ENCODE measurements around the gene KCTD7. TPM values are rescaled to one million over a fixed set of nuclear protein-coding genes. Genes with fewer than 3 reads are reported as not detected.
A peak's percentile ranks its signal among the peaks of the same experiment; 100 is the strongest.

Gene KCTD7
- total and polyA plus RNA-seq, 2 of the 13 experiments (the other 11 are each of a cell fraction or from before 2014, with no cell fraction given), result 7.3 to 13.5 TPM

GRCh38 chr7:66627881-66628360 lies 760 bp upstream of the KCTD7 start (continued):
- no peak for TF ChIP-seq SRSF1 (optimal IDR thresholded peaks at IDR 0.05; ENCODE audit: low read depth, low read length)
- TF ChIP-seq HDAC1 (CRISPR knock-in tag; IDR thresholded peaks at IDR 0.05), result no peak
- TF ChIP-seq KLF9 (CRISPR knock-in tag; IDR thresholded peaks at IDR 0.05; ENCODE audit: low read depth), result no peak
- no peak for TF ChIP-seq SP2 (CRISPR knock-in tag; IDR thresholded peaks at IDR 0.05)
- 0 out of 2 replicates have a peak, but pooled peaks have one; percentile 9 for TF ChIP-seq ZNF710 (CRISPR knock-in tag; IDR thresholded peaks at IDR 0.05; ENCODE audit: borderline replicate concordance)
- TF ChIP-seq ZNF44 (CRISPR knock-in tag; IDR thresholded peaks at IDR 0.05), result no peak
- no peak for TF ChIP-seq CHD2 (IDR thresholded peaks at IDR 0.05; ENCODE audit: low read depth, low read length)
- TF ChIP-seq ZNF350 (CRISPR knock-in tag; IDR thresholded peaks at IDR 0.05; ENCODE audit: borderline replicate concordance, low read depth), result peak; percentile 63; the same call in 1 of the 2 replicates
- no peak for TF ChIP-seq ZNF816 (CRISPR knock-in tag; IDR thresholded peaks at IDR 0.05; ENCODE audit: borderline replicate concordance)
- TF ChIP-seq KDM5A (IDR thresholded peaks at IDR 0.05; ENCODE audit: borderline replicate concordance, low read length), result 0 out of 2 replicates have a peak, but pooled peaks have one; percentile 41
- 0 out of 2 replicates have a peak, but pooled peaks have one; percentile 15 for TF ChIP-seq ZMYM2 (CRISPR knock-in tag; IDR thresholded peaks at IDR 0.05)
- TF ChIP-seq ZEB1 (IDR thresholded peaks at IDR 0.05; ENCODE audit: insufficient replicate concordance, low read depth), result peak; percentile 60
- TF ChIP-seq FOXP4 (CRISPR knock-in tag; IDR thresholded peaks at IDR 0.05), result peak; percentile 11; the same call in 1 of the 2 replicates
- peak; percentile 83; the same call in 1 of the 2 replicates for TF ChIP-seq ZNF891 (CRISPR knock-in tag; IDR thresholded peaks at IDR 0.05)
- peak; percentile 21; the same call in 1 of the 2 replicates for TF ChIP-seq PATZ1 (CRISPR knock-in tag; IDR thresholded peaks at IDR 0.05)
- TF ChIP-seq MXD1 (CRISPR knock-in tag; IDR thresholded peaks at IDR 0.05), result no peak
- 0 out of 2 replicates have a peak, but pooled peaks have one; percentile 28 for TF ChIP-seq ZNF431 (CRISPR knock-in tag; IDR thresholded peaks at IDR 0.05; ENCODE audit: borderline replicate concordance, low read depth)
- no peak for TF ChIP-seq TCF7 (IDR thresholded peaks at IDR 0.05; ENCODE audit: low read depth)
- peak; percentile 37; the same call in 1 of the 2 replicates for TF ChIP-seq KAT7 (CRISPR knock-in tag; IDR thresholded peaks at IDR 0.05; ENCODE audit: borderline replicate concordance)
- no peak for TF ChIP-seq ZNF557 (CRISPR knock-in tag; IDR thresholded peaks at IDR 0.05)
- peak; percentile 62; the same call in 1 of the 2 replicates for TF ChIP-seq TFAP4 (IDR thresholded peaks at IDR 0.05; ENCODE audit: borderline replicate concordance, low read depth)
- no peak for TF ChIP-seq ZNF740 (CRISPR knock-in tag; IDR thresholded peaks at IDR 0.05)
- no peak for TF ChIP-seq TBL1XR1 (IDR thresholded peaks at IDR 0.05; ENCODE audit: borderline replicate concordance, low read length, partially characterized antibody)

Measured in HepG2 (cell line).